Globus pallidus (tissue), 1 donor: ENCODE measurements around the gene DNAH1.

Experiments
- DNase-seq: peaks from one replicate; pipeline ENCODE4 v3.0.0-alpha.2; 2015; ENCODE audit warnings: low spot score

Gene DNAH1

GRCh38 chr3:52357151-52358080 is 41.3 kb downstream of the DNAH1 start:
- no peak for DNase-seq

DNA sequence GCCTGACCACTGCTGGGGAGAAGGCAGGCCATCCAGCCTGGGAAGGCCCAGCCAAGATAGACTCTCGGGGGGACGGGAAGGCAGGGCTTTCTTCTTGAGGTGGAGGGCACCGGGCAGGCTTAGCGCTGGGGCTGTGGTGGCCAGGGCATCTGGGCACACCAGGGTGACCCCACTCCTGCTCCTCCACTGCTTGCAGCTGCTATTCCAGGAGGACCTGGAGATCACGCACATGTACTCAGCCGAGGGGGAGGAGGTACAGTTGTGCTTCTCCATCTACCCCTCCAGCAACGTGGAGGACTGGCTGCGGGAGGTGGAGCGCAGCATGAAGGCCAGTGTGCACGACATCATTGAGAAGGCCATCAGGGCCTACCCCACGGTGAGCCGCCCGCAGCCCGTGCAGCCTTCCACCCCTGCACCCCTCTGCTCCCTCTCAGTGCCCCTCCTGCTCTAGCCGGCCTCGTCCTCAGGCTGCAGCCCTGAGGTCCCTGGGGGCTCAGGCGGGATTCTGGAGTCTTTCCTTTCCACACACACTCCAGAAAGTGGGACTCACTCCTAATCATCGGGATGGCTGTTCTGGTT is 42.3 kb downstream of the DNAH1 start:
- DNase-seq: no peak

GRCh38 chr3:52359116-52359855 is 43.2 kb downstream of the DNAH1 start:
- DNase-seq: no peak

GRCh38 chr3:52361011-52361410 is 44.9 kb downstream of the DNAH1 start:
- no peak for DNase-seq

GRCh38 chr3:52361454-52361853 is 45.3 kb downstream of the DNAH1 start:
- DNase-seq: no peak

DNA sequence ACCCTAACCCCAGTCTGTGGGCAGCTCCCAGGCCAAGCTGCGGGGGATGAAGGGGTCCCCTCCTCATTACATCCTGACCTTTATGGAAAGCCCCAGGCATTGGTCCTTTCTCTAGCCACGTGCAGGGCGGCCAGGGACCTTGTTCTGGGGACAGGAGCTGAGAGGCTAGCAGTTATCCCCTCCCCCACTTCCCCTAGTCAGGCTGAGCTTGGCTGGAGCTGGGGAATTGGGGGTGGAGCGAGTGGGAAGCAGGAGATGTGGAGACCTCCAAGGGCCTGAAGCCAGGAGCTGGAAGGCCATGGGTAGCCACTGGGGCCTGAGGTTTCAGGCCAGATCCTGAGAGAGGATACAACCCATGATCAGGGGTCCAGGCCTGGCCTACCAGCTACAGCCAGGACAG is 45.8 kb downstream of the DNAH1 start:
- no peak for DNase-seq

GRCh38 chr3:52364322-52365035 is 48.4 kb downstream of the DNAH1 start:
- no peak for DNase-seq

- DNase-seq: peak; percentile 89
Measured at GRCh38 chr3:52366527-52366926, 50.4 kb downstream of the DNAH1 start.

DNA sequence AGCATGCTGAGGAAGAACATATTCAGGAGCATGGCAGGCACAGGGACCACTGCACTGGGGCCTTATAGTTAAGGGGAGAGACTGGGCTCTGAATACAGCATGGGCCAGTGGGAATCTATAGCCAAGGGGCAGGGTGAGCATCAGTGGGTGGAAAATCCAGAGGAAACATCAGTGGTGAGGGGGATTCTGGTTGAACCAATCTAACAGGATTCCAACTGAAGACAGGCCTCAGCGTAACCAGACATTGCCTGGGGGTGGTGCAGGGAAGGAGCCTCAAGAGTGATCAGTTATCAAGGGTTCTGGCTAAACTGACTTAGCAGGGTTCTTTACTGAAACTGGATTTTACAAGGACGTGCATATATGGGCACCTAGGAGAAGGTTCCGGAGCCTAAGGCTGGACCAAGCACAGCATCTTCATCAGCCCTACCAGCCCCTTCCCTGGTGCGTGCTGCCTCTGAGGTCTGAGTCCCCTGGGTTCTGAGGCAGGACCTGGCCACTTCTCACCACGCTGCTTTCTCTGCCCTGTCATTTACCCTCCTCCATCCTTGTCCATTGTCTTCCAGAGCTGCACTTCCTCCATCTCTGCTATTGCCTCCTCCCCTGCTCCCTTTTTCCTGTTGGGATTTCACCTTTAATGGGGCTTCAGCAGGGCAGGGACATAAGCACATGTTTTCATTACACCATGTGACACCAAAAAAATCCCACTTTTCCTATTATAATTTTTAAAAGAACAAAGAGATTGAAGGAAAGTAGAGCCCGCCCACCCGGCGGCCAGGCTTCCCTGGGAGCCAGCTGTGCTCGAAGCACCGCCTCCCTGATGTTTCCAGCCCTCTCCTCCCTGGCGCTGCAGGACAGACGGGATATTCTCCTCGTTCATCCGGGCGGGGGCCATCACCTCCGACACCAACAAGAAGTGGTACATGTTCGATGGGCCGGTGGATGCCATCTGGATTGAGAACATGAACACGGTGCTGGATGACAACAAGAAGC is 52.1 kb downstream of the DNAH1 start:
- peak; percentile 77 for DNase-seq

- no peak for DNase-seq
Measured at GRCh38 chr3:52370531-52370930, 54.4 kb downstream of the DNAH1 start.

- DNase-seq: no peak
Measured at GRCh38 chr3:52372822-52373504, 56.8 kb downstream of the DNAH1 start.

DNA sequence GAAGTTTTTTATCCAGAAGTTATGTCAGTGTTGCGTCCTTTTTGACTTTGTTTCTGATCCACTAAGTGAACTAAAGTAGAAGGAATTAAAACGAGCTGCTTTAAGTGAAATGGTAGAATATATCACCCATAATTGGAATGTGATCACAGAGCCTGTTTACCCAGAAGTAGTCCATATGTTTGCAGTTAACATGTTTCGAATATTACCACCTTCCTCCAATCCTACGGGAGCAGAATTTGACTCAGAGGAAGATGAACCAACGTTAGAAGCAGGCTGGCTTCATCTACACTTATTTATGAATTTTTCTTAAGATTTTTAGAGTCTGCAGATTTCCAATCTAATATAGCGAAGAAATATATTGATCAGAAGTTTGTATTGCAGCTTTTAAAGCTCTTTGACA is 57.6 kb downstream of the DNAH1 start:
- no peak for DNase-seq

DNA sequence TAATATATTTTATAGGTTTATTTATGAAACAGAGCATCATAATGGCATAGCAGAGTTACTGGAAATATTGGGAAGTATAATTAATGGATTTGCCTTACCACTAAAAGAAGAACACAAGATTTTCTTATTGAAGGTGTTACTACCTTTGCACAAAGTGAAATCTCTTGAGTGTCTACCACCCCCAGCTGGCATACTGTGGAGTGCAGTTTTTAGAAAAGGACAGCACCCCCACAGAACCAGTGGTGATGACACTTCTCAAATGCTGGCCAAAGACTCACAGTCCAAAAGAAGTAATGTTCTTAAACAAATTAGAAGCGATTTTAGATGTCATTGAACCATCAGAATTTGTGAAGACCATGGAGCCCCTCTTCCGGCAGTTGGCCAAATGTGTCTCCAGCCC is 58.1 kb downstream of the DNAH1 start:
- DNase-seq: no peak

- peak; percentile 62 for DNase-seq
Measured at GRCh38 chr3:52379610-52380009, 63.5 kb downstream of the DNAH1 start.

- no peak for DNase-seq
Measured at GRCh38 chr3:52380023-52380422, 63.9 kb downstream of the DNAH1 start.

- no peak for DNase-seq
Measured at GRCh38 chr3:52381623-52382022, 65.5 kb downstream of the DNAH1 start.

DNA sequence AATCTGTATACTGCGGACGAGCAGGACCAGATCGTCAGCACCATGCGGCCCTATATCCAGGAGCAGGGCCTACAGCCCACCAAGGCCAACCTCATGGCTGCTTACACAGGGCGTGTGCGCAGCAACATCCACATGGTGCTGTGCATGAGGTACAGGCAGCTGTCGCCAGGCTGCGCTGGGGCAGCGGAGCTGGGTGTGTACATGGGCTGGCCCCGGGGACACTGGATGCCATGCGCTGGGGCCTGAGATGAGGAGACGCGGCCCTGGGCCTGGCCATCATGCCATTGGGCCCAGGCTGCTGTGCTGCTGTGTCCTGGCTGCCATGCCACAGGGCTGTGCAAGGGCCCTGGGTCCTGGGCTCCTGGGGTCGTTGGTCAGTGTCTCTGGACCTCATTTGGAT is 67.3 kb downstream of the DNAH1 start:
- DNase-seq: no peak

GRCh38 chr3:52384019-52384761 is 68.1 kb downstream of the DNAH1 start:
- no peak for DNase-seq

- DNase-seq: no peak
Measured at GRCh38 chr3:52385157-52385556, 69.0 kb downstream of the DNAH1 start.

DNA sequence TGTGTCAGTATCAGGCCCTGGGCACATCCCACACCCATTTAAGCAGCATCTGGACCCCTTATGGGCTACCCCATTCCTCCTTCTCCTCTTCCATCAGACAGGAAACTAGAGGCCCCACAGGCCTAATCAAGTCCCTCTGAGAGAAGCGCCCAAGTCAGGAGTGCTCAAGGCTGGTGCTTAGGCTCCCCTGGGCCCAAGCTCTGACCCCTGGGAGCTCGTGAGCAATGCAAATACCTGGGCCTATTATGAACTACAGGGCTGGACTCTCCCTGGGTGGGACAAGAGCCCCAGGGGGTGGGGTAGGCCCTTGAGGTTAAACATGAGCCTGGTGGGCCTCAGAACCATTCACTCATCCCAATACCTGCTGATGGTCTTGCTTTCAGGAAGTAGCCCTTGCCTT is 71.4 kb downstream of the DNAH1 start:
- DNase-seq: no peak
